Keratinocyte (primary cell): ENCODE results near the gene ANAPC16.

Experiments
- EZH2 ChIP-seq: IDR thresholded peaks from one replicate; pipeline ENCODE4 v1.6.1; 2012; ENCODE audit warnings: inconsistent platforms, mild to moderate bottlenecking, low read length, moderate library complexity
- TF ChIP-seq, protein P1 (sequence below), 3 experiments: IDR thresholded peaks in 1 of 3; conservative IDR thresholded peaks in 1 of 3; optimal IDR thresholded peaks in 1 of 3; 2 replicates in 2 of 3; 3 replicates in 1 of 3; pipeline versions ENCODE3 to v1.5.1; 2011; ENCODE audit warnings: low read length in 3 of 3, mild to moderate bottlenecking in 3 of 3, moderate library complexity in 2 of 3, control low read depth in 1 of 3, inconsistent platforms in 1 of 3; ENCODE audit not compliant: insufficient read depth in 2 of 3; ENCODE audit errors: extremely low read depth in 1 of 3

DNA sequence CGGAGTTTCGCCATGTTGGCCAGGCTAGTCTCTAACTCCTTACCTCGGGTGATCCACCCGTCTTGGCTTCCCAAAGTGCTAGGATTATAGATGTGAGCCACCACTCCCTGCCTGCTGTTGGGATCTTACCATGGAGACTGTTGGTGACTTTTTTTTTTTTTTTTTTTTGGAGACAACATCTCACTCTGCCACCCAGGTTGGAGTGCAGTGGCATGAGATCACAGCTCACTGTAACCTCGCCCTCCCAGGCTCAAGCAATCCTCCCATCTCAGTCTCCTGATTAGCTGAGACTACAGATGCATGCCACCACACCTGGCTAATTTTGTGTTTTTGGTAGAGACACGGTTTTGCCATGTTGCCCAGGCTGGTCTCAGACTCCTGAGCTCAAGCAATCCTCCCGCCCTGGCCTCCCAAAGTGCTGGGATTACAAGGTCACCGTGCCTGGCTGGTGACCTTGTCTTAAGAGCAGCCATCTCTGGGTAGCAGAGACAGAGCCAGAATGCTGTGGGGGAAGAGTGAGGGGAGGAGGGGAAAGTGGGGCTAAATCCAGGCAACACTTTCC, 26.0 kb downstream of the ANAPC16 start:
- TF ChIP-seq, protein P1, sequence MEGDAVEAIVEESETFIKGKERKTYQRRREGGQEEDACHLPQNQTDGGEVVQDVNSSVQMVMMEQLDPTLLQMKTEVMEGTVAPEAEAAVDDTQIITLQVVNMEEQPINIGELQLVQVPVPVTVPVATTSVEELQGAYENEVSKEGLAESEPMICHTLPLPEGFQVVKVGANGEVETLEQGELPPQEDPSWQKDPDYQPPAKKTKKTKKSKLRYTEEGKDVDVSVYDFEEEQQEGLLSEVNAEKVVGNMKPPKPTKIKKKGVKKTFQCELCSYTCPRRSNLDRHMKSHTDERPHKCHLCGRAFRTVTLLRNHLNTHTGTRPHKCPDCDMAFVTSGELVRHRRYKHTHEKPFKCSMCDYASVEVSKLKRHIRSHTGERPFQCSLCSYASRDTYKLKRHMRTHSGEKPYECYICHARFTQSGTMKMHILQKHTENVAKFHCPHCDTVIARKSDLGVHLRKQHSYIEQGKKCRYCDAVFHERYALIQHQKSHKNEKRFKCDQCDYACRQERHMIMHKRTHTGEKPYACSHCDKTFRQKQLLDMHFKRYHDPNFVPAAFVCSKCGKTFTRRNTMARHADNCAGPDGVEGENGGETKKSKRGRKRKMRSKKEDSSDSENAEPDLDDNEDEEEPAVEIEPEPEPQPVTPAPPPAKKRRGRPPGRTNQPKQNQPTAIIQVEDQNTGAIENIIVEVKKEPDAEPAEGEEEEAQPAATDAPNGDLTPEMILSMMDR (optimal IDR thresholded peaks at IDR 0.05 in 1 of 3, IDR thresholded peaks at IDR 0.05 in 1 of 3, conservative IDR thresholded peaks at IDR 0.05 in 1 of 3; ENCODE audit: extremely low read depth in 1 of 3, insufficient read depth in 2 of 3, low read length in 3 of 3): no peak
- TF ChIP-seq EZH2: no peak
